Activated CD8-positive, alpha-beta memory T cell treated with anti-CD3 and anti-CD28 coated beads for 48 hours (primary cell): ENCODE data around the gene ZFP92.

Source experiments
- DNase-seq, 3 experiments: peaks; one replicate each; pipeline ENCODE4 v3.0.0-alpha.2; 2020; ENCODE audit warnings: low read depth in 2 of 3, low spot score in 2 of 3

The ZFP92 gene

GRCh38 chrX:153408221-153408721, 3.0 kb upstream of the ZFP92 start:
- DNase-seq, result no peak

- no peak for DNase-seq
These were observed 2.4 kb upstream of the ZFP92 start for GRCh38 chrX:153408871-153409351.

GRCh38 chrX:153409414-153410101, 1.7 kb upstream of the ZFP92 start:
- no peak for DNase-seq

DNA sequence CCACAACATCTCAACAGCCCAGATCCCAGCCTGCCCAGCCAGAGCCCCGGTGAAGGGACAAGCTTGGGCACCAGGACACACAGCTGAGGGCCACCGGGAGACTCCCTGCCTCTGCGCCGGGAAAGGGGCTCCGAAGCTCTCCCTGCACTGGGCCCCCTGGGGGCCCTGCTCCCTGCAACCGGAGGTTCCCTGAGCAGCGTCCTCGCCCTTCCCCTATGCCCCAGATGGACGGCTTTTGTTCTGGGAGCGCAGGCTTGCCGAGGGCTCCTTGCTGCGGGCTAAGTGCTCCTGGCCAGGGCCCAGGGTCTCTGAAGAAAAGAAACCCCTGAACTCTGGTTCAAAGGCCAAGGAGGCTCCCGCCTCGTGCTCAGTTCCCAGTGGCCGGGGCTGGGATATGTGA, 899 bp upstream of the ZFP92 start:
- DNase-seq, result no peak

DNA sequence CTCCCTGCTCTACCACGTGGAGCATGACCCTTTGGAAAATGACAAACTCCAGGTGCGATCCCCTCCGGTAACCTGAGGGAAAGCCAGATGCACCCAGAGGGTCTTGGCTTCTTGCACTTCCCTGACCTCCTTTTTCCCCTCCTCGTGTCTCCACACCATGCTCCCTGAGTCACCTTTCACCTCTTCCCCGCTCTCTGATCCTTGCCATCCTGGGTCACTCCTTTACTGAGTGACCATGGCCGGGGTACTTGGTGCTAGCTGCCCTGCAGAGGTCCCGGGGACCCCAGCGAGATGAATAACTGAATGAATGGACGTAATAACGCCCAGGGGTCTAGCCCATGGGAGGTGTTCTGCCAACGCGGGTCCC, 401 bp upstream of the ZFP92 start:
- no peak for DNase-seq

DNA sequence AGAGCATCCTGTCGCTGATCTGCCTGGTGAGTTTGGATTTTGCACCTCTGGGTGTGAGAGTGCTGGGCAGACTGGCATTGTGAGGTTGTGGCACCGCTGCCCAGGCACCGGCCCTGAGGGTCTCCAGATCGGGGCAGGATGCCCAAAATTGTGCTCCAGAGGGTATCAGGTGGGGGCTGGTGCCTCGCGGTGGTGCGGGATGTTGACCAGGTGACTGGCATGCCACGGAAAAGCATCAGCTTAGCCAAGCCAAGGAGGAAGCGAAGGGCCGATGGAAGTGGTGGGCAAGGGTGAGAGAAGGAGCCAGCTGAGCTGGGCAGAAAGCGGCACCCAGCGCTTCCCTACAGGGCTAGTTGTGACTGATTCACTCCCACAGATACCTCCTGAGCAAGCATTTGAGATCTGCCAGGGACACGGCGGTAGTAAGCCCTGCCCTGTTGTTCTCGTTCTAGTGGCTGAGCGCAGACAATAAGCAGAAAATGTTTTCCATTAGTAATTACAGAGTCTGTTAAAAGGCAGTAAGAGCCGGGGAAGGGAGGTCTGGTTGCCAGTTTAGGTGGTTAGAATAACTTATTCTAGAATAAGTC, 809 bp downstream of the ZFP92 start:
- no peak for DNase-seq

GRCh38 chrX:153412746-153413720, 1.8 kb downstream of the ZFP92 start:
- DNase-seq, result no peak

GRCh38 chrX:153413731-153414130, 2.5 kb downstream of the ZFP92 start:
- no peak for DNase-seq

- no peak for DNase-seq
These were observed 3.7 kb downstream of the ZFP92 start for GRCh38 chrX:153414856-153415510.

DNA sequence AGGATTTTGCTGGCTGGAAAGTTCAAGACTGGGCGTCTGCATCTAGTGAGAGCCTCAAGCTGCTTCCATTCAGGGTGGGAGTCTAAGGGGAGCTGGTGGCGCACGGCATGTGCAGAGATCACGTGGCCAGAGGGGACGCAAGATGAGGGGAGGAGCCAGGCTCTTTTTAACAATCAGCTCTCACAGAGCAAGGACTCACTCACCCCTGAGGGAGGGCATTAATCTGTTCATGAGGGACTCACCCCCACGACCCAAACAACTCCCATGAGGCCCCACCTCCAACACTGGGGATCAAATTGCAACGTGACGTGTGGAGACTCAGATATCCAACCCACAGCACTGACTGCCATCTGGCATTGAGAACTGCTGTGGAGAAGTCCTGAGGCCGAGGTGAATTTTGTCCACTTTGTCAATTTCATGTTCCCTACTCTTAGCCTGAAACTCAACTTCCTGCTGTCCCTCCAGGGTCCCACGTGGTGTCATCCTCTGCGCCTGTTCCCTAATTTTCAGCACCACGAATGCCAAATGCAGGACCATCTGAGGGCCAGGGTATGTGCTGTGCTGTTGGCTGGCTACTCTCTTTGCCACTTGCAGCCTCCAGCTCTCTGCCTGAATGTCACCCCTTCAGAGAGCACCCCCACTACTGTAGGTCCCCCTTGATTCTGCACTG, 5.6 kb downstream of the ZFP92 start:
- DNase-seq, result no peak

- no peak for DNase-seq
These were observed 6.4 kb downstream of the ZFP92 start for GRCh38 chrX:153417637-153418036.

GRCh38 chrX:153420851-153421599, 9.8 kb downstream of the ZFP92 start:
- no peak for DNase-seq

DNA sequence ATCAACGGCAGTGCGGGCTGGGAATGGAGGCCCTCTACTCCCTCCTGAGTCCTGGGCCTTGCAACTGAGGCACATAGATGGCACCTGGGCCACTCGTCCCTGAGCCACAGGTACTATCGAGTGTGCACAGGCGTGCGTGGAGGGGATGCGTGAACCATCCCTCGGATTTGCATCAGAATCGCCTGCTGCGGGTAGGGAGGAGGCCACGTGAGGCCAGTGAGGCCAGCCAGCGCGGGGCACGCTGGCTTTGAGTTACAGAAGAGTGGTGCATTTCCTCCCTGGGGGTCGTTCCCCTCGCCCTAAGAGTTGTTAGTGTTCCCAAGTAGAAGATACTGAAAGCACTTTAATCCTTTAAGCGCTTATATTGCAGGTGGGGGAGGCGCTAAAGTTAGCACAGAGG, 10.6 kb downstream of the ZFP92 start:
- DNase-seq, result no peak

GRCh38 chrX:153423652-153424051, 12.4 kb downstream of the ZFP92 start:
- DNase-seq, result no peak

DNA sequence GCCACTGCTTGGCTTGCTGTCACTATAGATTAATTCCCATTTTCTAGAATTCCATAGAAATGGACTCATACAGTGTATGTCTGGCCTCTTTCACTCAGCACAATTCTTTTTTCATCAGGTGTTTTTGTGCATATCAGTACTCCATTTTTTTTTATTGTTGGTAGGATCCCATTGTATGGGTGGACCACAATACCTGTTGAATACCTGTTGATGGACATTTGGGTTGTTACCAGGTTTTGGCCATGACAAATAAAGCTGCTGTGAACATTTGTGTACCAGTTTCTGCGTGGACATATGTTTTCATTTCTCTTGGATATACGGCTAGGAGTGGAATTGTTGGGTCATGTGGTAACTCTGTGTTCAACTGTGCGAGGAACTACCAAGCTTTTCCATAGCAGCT, 14.9 kb downstream of the ZFP92 start:
- no peak for DNase-seq

DNA sequence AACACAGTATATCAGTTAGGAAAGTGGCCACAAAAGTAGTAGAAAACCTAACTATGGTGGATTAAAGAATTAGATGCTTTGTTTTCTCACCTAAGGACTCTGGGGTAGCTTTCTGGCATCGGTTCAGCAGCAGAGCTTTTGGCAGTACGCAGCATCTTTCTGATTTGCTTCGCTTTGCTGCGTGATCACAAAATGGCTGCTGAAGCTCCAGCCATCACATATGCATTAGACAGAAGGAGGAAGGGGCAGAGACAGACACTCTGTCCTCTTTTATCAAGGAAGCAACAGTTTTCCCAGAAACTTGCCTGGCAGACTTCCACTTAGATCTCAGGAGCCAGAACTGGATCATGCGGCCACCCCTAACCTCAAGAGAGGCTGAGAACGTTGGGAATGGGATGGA, 19.5 kb downstream of the ZFP92 start:
- no peak for DNase-seq

- no peak for DNase-seq
These were observed 21.9 kb downstream of the ZFP92 start for GRCh38 chrX:153433161-153433680.

GRCh38 chrX:153433781-153434285, 22.6 kb downstream of the ZFP92 start:
- DNase-seq, result no peak

GRCh38 chrX:153434801-153435200, 23.5 kb downstream of the ZFP92 start:
- DNase-seq, result no peak
